Endothelial cell (in vitro differentiated cells): ENCODE results near the gene USP15. TPM values are rescaled to one million over a fixed set of nuclear protein-coding genes. Genes with fewer than 3 reads are reported as not detected.

Source experiments
- DNase-seq: peaks from one replicate; pipeline ENCODE4 v3.0.0; 2021; ENCODE audit warnings: low spot score
- H3K27ac Mint-ChIP-seq: one replicate; pipeline ENCODE4 v1.8.0; 2021; ENCODE audit warnings: mixed read lengths, inconsistent platforms; ENCODE audit not compliant: unreplicated experiment
- H3K27me3 Mint-ChIP-seq: one replicate; pipeline ENCODE4 v1.8.0; 2021; ENCODE audit warnings: mild to moderate bottlenecking, moderate library complexity, mixed read lengths, inconsistent platforms; ENCODE audit not compliant: unreplicated experiment
- H3K36me3 Mint-ChIP-seq: one replicate; pipeline ENCODE4 v1.8.0; 2021; ENCODE audit warnings: mild to moderate bottlenecking, low read depth, mixed read lengths, inconsistent platforms; ENCODE audit not compliant: unreplicated experiment
- H3K4me1 Mint-ChIP-seq: one replicate; pipeline ENCODE4 v1.8.0; 2021; ENCODE audit warnings: mild to moderate bottlenecking, mixed read lengths, inconsistent platforms; ENCODE audit not compliant: unreplicated experiment
- H3K4me3 Mint-ChIP-seq: one replicate; pipeline ENCODE4 v1.8.0; 2021; ENCODE audit warnings: mild to moderate bottlenecking, mixed read lengths, inconsistent platforms; ENCODE audit not compliant: unreplicated experiment
- H3K9me3 Mint-ChIP-seq: one replicate; pipeline ENCODE4 v1.8.0; 2021; ENCODE audit warnings: mixed read lengths, inconsistent platforms; ENCODE audit not compliant: unreplicated experiment
- CTCF ChIP-seq: fragments of 200-600 bp; sonication (generic); IDR thresholded peaks from one replicate; pipeline ENCODE4 v1.5.0; 2021; ENCODE audit warnings: antibody characterized with exemption; ENCODE audit not compliant: unreplicated experiment
- total RNA-seq: library from RNA; stranded (reverse); fragmentation: NEBNext Ultra II Directional; extraction: Animal tissue kit (Norgen Biotek cat#: 25700); gene quantifications from one replicate; pipeline ENCODE4 v1.2.1, GENCODE V29; 2021; ENCODE audit not compliant: unreplicated experiment

Gene USP15
- total RNA-seq, 1 donor from 2014 or later: 98.2 TPM

- Mint-ChIP-seq H3K36me3 (peaks cover 13% of the 10 kb centered on the region), H3K9me3 (no peaks in the 10 kb centered on the region), H3K27ac (no peak overlapping the region), H3K4me1 (peaks cover 7% of the 10 kb centered on the region), H3K4me3 (no peak overlapping the region), H3K27me3 (peaks cover 1% of the 10 kb centered on the region)
- no peak for TF ChIP-seq CTCF
- DNase-seq: no peak
Measured at GRCh38 chr12:62401631-62402030, 141.4 kb downstream of the USP15 start.

- peaks cover 1% of the 10 kb centered on the region for H3K27me3 Mint-ChIP-seq
- no peak for TF ChIP-seq CTCF
- DNase-seq: no peak
- H3K4me1 Mint-ChIP-seq: peaks cover 7% of the 10 kb centered on the region
- no peak overlapping the region for H3K4me3 Mint-ChIP-seq
- H3K9me3 Mint-ChIP-seq: no peaks in the 10 kb centered on the region
- H3K27ac Mint-ChIP-seq: no peak overlapping the region
- H3K36me3 Mint-ChIP-seq: peaks cover 12% of the 10 kb centered on the region
Measured at GRCh38 chr12:62403031-62403430, 142.8 kb downstream of the USP15 start.

- Mint-ChIP-seq H3K4me3 (no peak overlapping the region), H3K36me3 (peaks cover 4% of the 10 kb centered on the region), H3K4me1 (no peaks in the 10 kb centered on the region), H3K27ac (no peak overlapping the region), H3K27me3 (no peaks in the 10 kb centered on the region), H3K9me3 (no peaks in the 10 kb centered on the region)
- TF ChIP-seq CTCF: no peak
- DNase-seq: no peak
Measured at GRCh38 chr12:62407587-62407986, 147.4 kb downstream of the USP15 start.

GRCh38 chr12:62409068-62409467 is 148.9 kb downstream of the USP15 start:
- TF ChIP-seq CTCF: no peak
- Mint-ChIP-seq H3K27me3 (no peaks in the 10 kb centered on the region), H3K27ac (no peak overlapping the region), H3K4me3 (no peak overlapping the region), H3K4me1 (no peaks in the 10 kb centered on the region), H3K36me3 (no peaks in the 10 kb centered on the region), H3K9me3 (no peaks in the 10 kb centered on the region)
- DNase-seq: no peak

- no peaks in the 10 kb centered on the region for H3K9me3 Mint-ChIP-seq
- no peak overlapping the region for H3K27ac Mint-ChIP-seq
- DNase-seq: no peak
- no peaks in the 10 kb centered on the region for H3K27me3 Mint-ChIP-seq
- H3K36me3 Mint-ChIP-seq: no peaks in the 10 kb centered on the region
- TF ChIP-seq CTCF: no peak
- H3K4me3 Mint-ChIP-seq: no peak overlapping the region
- no peaks in the 10 kb centered on the region for H3K4me1 Mint-ChIP-seq
Measured at GRCh38 chr12:62414180-62414579, 154.0 kb downstream of the USP15 start.
